Mucosa of rectum (tissue), 2 donors: Measurements from ENCODE around the gene OR5B21.

Experiments
- H3K27ac ChIP-seq, 2 donors: one replicate each; pipeline ENCODE4 v1.7.0; 2013; ENCODE audit warnings: inconsistent platforms in 2 of 2, low read depth in 2 of 2, low read length in 2 of 2
- H3K27me3 ChIP-seq, 2 donors: one replicate each; pipeline ENCODE4 v1.7.0; 2013; ENCODE audit warnings: low read length in 2 of 2; ENCODE audit not compliant: control insufficient read depth in 2 of 2, insufficient read depth in 2 of 2
- H3K36me3 ChIP-seq, 2 donors: one replicate each; pipeline ENCODE4 v1.7.0; 2013; ENCODE audit warnings: low read length in 2 of 2; ENCODE audit not compliant: control insufficient read depth in 2 of 2, insufficient read depth in 2 of 2
- H3K4me1 ChIP-seq, 2 donors: one replicate each; pipeline ENCODE4 v1.7.0; 2013; ENCODE audit warnings: low read length in 2 of 2, mild to moderate bottlenecking in 1 of 2; ENCODE audit not compliant: control insufficient read depth in 2 of 2, insufficient read depth in 2 of 2
- H3K4me3 ChIP-seq, 2 donors: one replicate each; pipeline ENCODE4 v1.7.0; 2013; ENCODE audit warnings: low read length in 2 of 2
- H3K9ac ChIP-seq, 2 donors: one replicate each; pipeline ENCODE4 v1.7.0; 2013; ENCODE audit warnings: low read length in 2 of 2, low read depth in 1 of 2, mild to moderate bottlenecking in 1 of 2
- H3K9me3 ChIP-seq, 2 donors: one replicate each; pipeline ENCODE4 v1.7.0; 2013; ENCODE audit warnings: low read length in 2 of 2; ENCODE audit not compliant: control insufficient read depth in 2 of 2
- donor health status: healthy.
- donor health status: Normal muscosa, but diverticular disease.

The OR5B21 gene

GRCh38 chr11:58511636-58512035 lies 3.7 kb upstream of the OR5B21 start:
- Histone ChIP-seq H3K9ac (no peak overlapping the region), H3K27me3 (no peaks in the 10 kb centered on the region), H3K36me3 (no peaks in the 10 kb centered on the region), H3K4me1 (no peaks in the 10 kb centered on the region), H3K9me3 (no peaks in the 10 kb centered on the region), H3K4me3 (no peak overlapping the region), H3K27ac (no peak overlapping the region)

DNA sequence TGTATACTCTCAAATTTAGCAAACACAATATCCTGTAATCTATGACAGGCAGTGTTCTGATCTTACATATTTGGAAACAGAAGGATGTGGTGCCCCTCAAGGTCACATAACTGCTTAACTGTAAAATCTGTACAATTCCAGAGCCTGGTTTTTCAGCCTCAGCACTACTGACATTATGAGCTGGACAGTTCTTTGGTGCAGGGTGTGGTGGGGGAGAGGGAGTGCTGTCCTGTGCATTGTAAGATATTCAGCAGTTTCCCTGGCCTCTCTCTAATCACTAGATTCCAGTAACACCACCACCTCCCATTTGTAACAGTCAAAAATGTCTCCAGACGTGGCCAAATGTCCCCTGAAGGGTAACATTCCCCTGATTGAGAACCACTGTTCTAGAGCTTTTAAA lies 1.8 kb upstream of the OR5B21 start:
- Histone ChIP-seq H3K4me1 (no peaks in the 10 kb centered on the region), H3K9ac (no peak overlapping the region), H3K4me3 (no peak overlapping the region), H3K27me3 (no peaks in the 10 kb centered on the region), H3K9me3 (no peaks in the 10 kb centered on the region), H3K27ac (no peak overlapping the region), H3K36me3 (no peaks in the 10 kb centered on the region)

DNA sequence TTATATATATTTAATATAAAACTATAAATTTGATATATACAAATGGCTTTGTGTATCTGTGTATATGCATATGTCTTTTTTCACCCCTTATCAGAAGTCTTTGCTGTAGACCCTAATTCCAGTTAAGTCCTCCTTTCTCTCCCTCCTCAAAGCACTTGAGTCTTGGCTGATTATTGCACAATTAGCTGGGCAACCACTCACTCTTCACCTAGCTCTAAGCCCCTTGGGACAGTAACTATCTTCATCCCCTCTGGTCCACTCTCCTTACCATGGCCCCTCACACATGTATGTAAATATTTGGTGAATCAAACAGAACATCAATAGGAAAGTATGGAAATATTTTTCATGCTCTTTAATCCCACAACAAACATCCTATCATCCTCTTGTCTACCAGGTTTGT lies 909 bp upstream of the OR5B21 start:
- H3K36me3 ChIP-seq = no peaks in the 10 kb centered on the region
- H3K27ac ChIP-seq = no peak overlapping the region
- no peaks in the 10 kb centered on the region for H3K27me3 ChIP-seq
- H3K9ac ChIP-seq = no peak overlapping the region
- no peaks in the 10 kb centered on the region for H3K4me1 ChIP-seq
- no peaks in the 10 kb centered on the region for H3K9me3 ChIP-seq
- H3K4me3 ChIP-seq = no peak overlapping the region

- H3K4me3 ChIP-seq = no peak overlapping the region
- H3K9ac ChIP-seq = no peak overlapping the region
- no peaks in the 10 kb centered on the region for H3K36me3 ChIP-seq
- H3K27me3 ChIP-seq = no peaks in the 10 kb centered on the region
- no peaks in the 10 kb centered on the region for H3K4me1 ChIP-seq
- no peak overlapping the region for H3K27ac ChIP-seq
- no peaks in the 10 kb centered on the region for H3K9me3 ChIP-seq
Measured at GRCh38 chr11:58507355-58507754, 550 bp downstream of the OR5B21 start.

DNA sequence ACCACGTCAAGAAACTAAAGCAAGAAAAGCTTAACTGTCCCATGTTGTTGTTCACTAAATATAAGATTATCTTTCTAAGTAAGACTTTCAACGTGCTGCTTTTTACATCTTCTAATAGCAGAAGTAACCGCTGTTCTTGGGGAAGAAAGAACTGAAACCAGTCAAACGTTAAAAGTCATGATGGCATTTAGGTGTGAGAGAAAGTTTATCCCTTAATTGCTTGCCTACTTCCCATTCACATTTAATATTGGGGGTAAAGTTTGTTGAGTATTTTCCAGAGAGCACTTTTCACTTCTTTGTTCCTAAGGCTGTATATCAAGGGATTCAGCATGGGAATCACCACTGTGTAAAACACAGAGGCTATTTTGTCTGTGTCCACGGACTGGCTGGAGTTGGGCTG lies 970 bp downstream of the OR5B21 start:
- H3K4me3 ChIP-seq = no peak overlapping the region
- H3K9ac ChIP-seq = no peak overlapping the region
- H3K4me1 ChIP-seq = no peaks in the 10 kb centered on the region
- H3K27ac ChIP-seq = no peak overlapping the region
- no peaks in the 10 kb centered on the region for H3K9me3 ChIP-seq
- H3K36me3 ChIP-seq = no peaks in the 10 kb centered on the region
- no peaks in the 10 kb centered on the region for H3K27me3 ChIP-seq

GRCh38 chr11:58505849-58506248 lies 2.1 kb downstream of the OR5B21 start:
- no peak overlapping the region for H3K27ac ChIP-seq
- H3K27me3 ChIP-seq = no peaks in the 10 kb centered on the region
- H3K4me3 ChIP-seq = no peak overlapping the region
- H3K9ac ChIP-seq = no peak overlapping the region
- no peaks in the 10 kb centered on the region for H3K9me3 ChIP-seq
- H3K4me1 ChIP-seq = no peaks in the 10 kb centered on the region
- H3K36me3 ChIP-seq = no peaks in the 10 kb centered on the region

DNA sequence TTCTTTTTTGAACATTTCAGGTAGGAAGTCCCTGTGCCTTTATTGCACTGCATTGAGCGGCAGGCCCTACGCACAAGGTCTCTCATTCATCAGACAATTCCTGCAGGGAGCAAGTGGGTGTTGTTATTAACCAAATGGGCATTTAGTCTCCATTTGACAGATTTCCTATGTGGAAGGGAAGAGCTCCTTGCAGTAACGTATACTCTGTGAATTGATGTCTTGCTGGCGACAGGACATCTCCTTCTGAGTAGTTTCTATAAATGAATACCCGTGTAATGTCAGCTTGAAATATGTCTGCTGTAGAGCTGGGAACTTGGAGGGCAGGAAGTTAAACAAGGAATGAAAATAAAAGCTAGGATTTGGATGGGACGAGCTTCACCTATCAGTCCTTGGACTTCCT lies 3.7 kb downstream of the OR5B21 start:
- no peaks in the 10 kb centered on the region for H3K27me3 ChIP-seq
- no peaks in the 10 kb centered on the region for H3K9me3 ChIP-seq
- H3K27ac ChIP-seq = no peak overlapping the region
- no peak overlapping the region for H3K9ac ChIP-seq
- no peak overlapping the region for H3K4me3 ChIP-seq
- H3K36me3 ChIP-seq = no peaks in the 10 kb centered on the region
- no peaks in the 10 kb centered on the region for H3K4me1 ChIP-seq

- Histone ChIP-seq H3K9me3 (no peaks in the 10 kb centered on the region), H3K4me3 (no peak overlapping the region), H3K9ac (no peak overlapping the region), H3K36me3 (no peaks in the 10 kb centered on the region), H3K27ac (no peak overlapping the region), H3K27me3 (no peaks in the 10 kb centered on the region), H3K4me1 (no peaks in the 10 kb centered on the region)
Measured at GRCh38 chr11:58503361-58503856, 4.5 kb downstream of the OR5B21 start.

DNA sequence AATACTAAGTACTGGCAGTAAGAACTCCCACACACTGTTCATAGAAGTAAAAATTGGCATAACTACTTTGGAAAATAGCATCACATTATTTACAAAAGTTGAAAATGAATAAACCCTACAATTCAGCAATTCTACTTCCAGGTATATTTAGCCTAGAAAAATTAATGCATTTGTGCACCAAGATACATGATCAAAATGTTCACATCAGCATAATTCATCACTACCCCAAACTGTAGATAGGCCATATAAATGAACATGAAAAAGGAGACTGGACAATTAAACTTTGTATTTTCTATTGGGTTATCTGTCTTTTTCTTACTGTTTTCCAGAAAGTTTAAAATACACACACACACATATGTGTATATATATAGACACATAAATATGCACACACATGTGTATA lies 5.9 kb downstream of the OR5B21 start:
- H3K4me1 ChIP-seq = no peaks in the 10 kb centered on the region
- no peak overlapping the region for H3K27ac ChIP-seq
- no peaks in the 10 kb centered on the region for H3K27me3 ChIP-seq
- no peak overlapping the region for H3K4me3 ChIP-seq
- no peaks in the 10 kb centered on the region for H3K36me3 ChIP-seq
- H3K9me3 ChIP-seq = no peaks in the 10 kb centered on the region
- H3K9ac ChIP-seq = no peak overlapping the region

DNA sequence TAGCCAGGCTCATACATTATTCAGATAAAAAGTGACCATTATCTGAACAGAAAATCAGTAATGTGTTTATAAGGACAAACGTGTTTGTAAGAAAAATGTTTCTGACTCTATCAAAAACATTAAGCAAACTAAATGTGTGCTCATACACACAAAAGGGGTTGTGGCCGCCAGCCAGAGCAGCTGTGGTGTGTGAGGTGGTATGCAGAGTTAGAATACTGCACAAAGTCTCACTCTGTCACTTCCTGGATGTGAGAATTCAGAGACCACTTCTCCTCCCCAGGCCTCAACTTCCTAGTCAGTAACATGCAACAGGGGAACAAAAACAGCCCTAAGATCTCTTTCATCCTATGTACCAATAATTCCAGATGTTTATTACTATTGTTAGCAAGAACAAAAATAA lies 9.4 kb downstream of the OR5B21 start:
- H3K4me3 ChIP-seq = no peak overlapping the region
- H3K36me3 ChIP-seq = no peaks in the 10 kb centered on the region
- no peaks in the 10 kb centered on the region for H3K9me3 ChIP-seq
- no peaks in the 10 kb centered on the region for H3K27me3 ChIP-seq
- no peaks in the 10 kb centered on the region for H3K4me1 ChIP-seq
- H3K9ac ChIP-seq = no peak overlapping the region
- H3K27ac ChIP-seq = no peak overlapping the region

- H3K27ac ChIP-seq = no peak overlapping the region
- H3K4me1 ChIP-seq = no peaks in the 10 kb centered on the region
- no peak overlapping the region for H3K9ac ChIP-seq
Measured at GRCh38 chr11:58497951-58498350, 10.0 kb downstream of the OR5B21 start.

More at GRCh38 chr11:58497951-58498350, 10.0 kb downstream of the OR5B21 start:
- Histone ChIP-seq H3K27me3 (no peaks in the 10 kb centered on the region), H3K36me3 (no peaks in the 10 kb centered on the region), H3K9me3 (no peaks in the 10 kb centered on the region), H3K4me3 (no peak overlapping the region)
